ENCODE data around the gene SRGAP3. TPM values are rescaled to one million over a fixed set of nuclear protein-coding genes. Genes with fewer than 3 reads are reported as not detected.

Gene SRGAP3
- total RNA-seq, 4 donors from 2014 or later, result 7.5 to 33.8 (median 16.0) TPM

GRCh38 chr3:8985411-8985831, 264.0 kb downstream of the SRGAP3 start:
- Histone ChIP-seq H3K4me3 (no peak overlapping the region), H3K36me3 (no peaks in the 10 kb centered on the region), H3K27ac (no peak overlapping the region), H3K9me3 (no peaks in the 10 kb centered on the region), H3K27me3 (no peaks in the 10 kb centered on the region), H3K4me1 (peaks cover 0 to 10% (median 4%) of the 10 kb centered on the region in 4 donors)
- WGBS, 2 donors (ENCODE audit: low coverage in 1 of 2), result 98% methylated on average over 22 of the region's 37 CpGs; no CpG with 5 or more reads in 1 of the 2 donors
- intact Hi-C loops (cut with DNase I; ENCODE audit: low total_unique reads) (loop anchor here (5.0 kb wide), 1 partner anchor 82 kb away; no protein-coding TSS in a partner anchor), in situ Hi-C loops (cut with MboI; ENCODE audit: low pct_ligation_motif_present in 1 of 4, low pct_unique_long_range_greater_than_20kb in 1 of 4, low sequenced_read_pairs in 3 of 4) (no loop called here)
- no peak for DNase-seq
- TF ChIP-seq CTCF (IDR thresholded peaks at IDR 0.05) (no peak), POLR2A (IDR thresholded peaks at IDR 0.05) (no peak), EP300 (IDR thresholded peaks at IDR 0.05; ENCODE audit: low read depth) (no peak), POLR2AphosphoS5 (IDR thresholded peaks at IDR 0.05) (no peak)

DNA sequence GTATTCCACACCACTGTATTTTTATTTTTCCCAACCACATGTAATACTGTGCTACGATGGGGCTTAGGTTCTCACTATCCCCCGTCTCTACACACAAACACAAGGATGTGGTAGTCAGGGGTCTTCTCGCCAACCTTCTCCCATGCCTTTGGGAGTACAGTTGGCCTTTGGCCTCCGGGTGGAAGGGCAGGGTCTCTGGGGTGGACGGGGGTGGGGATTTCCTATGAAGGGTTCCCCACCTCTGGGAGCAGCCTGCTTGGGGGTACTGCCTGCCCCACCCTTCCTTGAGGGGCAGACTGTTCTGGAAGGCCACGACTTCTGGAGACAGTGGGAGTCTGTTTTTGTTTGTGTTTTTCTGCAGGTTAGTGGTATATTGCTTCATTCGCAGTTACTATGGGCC, 264.9 kb downstream of the SRGAP3 start:
- H3K4me3 ChIP-seq, result no peak overlapping the region
- H3K4me1 ChIP-seq, result peaks cover 0 to 10% (median 4%) of the 10 kb centered on the region in 4 donors
- no peak for DNase-seq
- in situ Hi-C loops (cut with MboI; ENCODE audit: low pct_ligation_motif_present in 1 of 4, low pct_unique_long_range_greater_than_20kb in 1 of 4, low sequenced_read_pairs in 3 of 4), result no loop called here
- TF ChIP-seq POLR2A (IDR thresholded peaks at IDR 0.05) (no peak), POLR2AphosphoS5 (IDR thresholded peaks at IDR 0.05) (no peak), EP300 (IDR thresholded peaks at IDR 0.05; ENCODE audit: low read depth) (no peak), CTCF (IDR thresholded peaks at IDR 0.05) (no peak)
- WGBS, 2 donors (ENCODE audit: low coverage in 1 of 2), result 85 to 89% methylated on average over 4 to 7 of the region's 7 CpGs
- H3K36me3 ChIP-seq, result no peaks in the 10 kb centered on the region
- no peak overlapping the region for H3K27ac ChIP-seq
- no peaks in the 10 kb centered on the region for H3K27me3 ChIP-seq
- intact Hi-C loops (cut with DNase I; ENCODE audit: low total_unique reads), result no loop called here
- H3K9me3 ChIP-seq, result no peaks in the 10 kb centered on the region

- in situ Hi-C loops (cut with MboI; ENCODE audit: low pct_ligation_motif_present in 1 of 4, low pct_unique_long_range_greater_than_20kb in 1 of 4, low sequenced_read_pairs in 3 of 4) (no loop called here), intact Hi-C loops (cut with DNase I; ENCODE audit: low total_unique reads) (no loop called here)
- Histone ChIP-seq H3K36me3 (no peaks in the 10 kb centered on the region), H3K4me3 (no peak overlapping the region), H3K4me1 (peaks cover 0 to 10% (median 4%) of the 10 kb centered on the region in 4 donors), H3K27me3 (no peaks in the 10 kb centered on the region), H3K9me3 (no peaks in the 10 kb centered on the region), H3K27ac (no peak overlapping the region)
- 82 to 93% methylated on average over 6 of the region's 6 CpGs for WGBS, 2 donors (ENCODE audit: low coverage in 1 of 2)
- no peak for DNase-seq
- no peak for TF ChIP-seq EP300 (IDR thresholded peaks at IDR 0.05; ENCODE audit: low read depth)
- TF ChIP-seq CTCF (IDR thresholded peaks at IDR 0.05), result no peak
- no peak for TF ChIP-seq POLR2AphosphoS5 (IDR thresholded peaks at IDR 0.05)
- no peak for TF ChIP-seq POLR2A (IDR thresholded peaks at IDR 0.05)
These were observed 265.4 kb downstream of the SRGAP3 start for GRCh38 chr3:8984081-8984480.

DNA sequence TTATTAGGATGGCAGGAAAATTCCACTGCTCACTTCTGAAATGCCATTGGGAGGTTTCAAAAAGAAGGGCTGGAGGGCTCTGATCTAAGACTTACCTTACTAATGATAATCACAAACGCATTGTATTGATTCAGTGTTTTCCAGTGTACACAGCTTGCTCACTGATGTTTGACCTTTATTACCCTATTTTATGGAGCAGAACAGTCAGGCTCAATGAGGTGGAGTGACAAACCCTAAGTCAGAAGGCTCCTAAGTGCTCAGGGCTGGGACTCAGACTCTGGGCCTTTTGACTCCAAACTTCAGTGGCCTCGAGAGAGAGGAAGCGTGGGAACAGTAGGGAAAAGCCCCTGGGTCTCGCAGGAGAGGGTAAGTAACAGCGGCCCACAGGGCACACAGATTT, 265.9 kb downstream of the SRGAP3 start:
- no peak for DNase-seq
- in situ Hi-C loops (cut with MboI; ENCODE audit: low pct_ligation_motif_present in 1 of 4, low pct_unique_long_range_greater_than_20kb in 1 of 4, low sequenced_read_pairs in 3 of 4), result no loop called here
- intact Hi-C loops (cut with DNase I; ENCODE audit: low total_unique reads), result no loop called here

More for the DNA sequence above, 265.9 kb downstream of the SRGAP3 start:
- Histone ChIP-seq H3K27ac (no peak overlapping the region), H3K27me3 (no peaks in the 10 kb centered on the region), H3K4me3 (no peak overlapping the region), H3K4me1 (peaks cover 0 to 10% (median 4%) of the 10 kb centered on the region in 4 donors), H3K36me3 (no peaks in the 10 kb centered on the region), H3K9me3 (no peaks in the 10 kb centered on the region)
- 74% methylated on average over 5 of the region's 5 CpGs; no CpG with 5 or more reads in 1 of the 2 donors for WGBS, 2 donors (ENCODE audit: low coverage in 1 of 2)
- TF ChIP-seq EP300 (IDR thresholded peaks at IDR 0.05; ENCODE audit: low read depth) (no peak), CTCF (IDR thresholded peaks at IDR 0.05) (no peak), POLR2A (IDR thresholded peaks at IDR 0.05) (no peak)
